Medulla oblongata (tissue), 1 donor: ENCODE measurements around the gene CCDC116.
A peak's percentile ranks its signal among the peaks of the same experiment; 100 is the strongest.
"Not testable (repeated sequence)": the region's sequence is repeated elsewhere in the genome, so short reads cannot be mapped to it uniquely, and the experiment has no call there.

Experiments used
- DNase-seq: peaks from one replicate; pipeline ENCODE4 v3.0.0-alpha.2; 2015; ENCODE audit errors: extremely low spot score

Gene CCDC116

GRCh38 chr22:21606775-21607174 is 25.8 kb upstream of the CCDC116 start:
- no peak for DNase-seq

GRCh38 chr22:21609556-21610157 is 22.9 kb upstream of the CCDC116 start:
- DNase-seq = not testable (repeated sequence)

GRCh38 chr22:21611210-21611977 is 21.2 kb upstream of the CCDC116 start:
- DNase-seq = no peak

GRCh38 chr22:21612858-21613257 is 19.7 kb upstream of the CCDC116 start:
- DNase-seq = no peak

DNA sequence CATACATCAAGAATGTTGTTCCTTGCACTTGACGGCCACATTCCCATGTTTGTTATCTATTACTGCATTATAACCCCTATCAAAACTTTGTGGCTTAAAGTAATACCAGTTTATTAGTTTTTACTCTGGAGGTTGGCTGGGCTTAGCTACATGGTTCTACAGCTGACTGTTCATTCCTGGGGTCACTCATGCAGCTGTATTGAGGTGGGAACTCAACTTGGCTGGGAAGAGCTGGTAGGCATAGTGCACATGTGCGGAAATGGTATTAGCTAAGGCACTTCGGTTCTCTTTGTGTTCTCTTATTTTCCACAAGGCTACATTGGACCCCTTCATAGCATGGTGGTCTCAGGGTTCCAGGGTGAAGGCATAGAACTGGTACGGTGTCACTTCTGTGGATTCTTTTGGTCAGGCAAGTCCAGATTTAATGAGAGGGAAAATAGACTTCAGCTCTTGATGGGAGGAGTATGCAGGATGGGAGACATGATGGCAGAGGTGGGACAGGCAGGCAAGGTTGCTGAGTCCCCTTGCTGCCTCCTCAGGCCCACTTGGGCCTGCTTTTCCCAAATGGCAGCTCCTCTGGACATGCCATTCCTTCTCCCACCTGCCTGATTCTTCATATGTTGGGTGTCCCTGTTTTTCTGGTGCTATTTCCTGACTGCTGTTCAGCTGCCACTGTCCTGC is 18.9 kb upstream of the CCDC116 start:
- DNase-seq = no peak

GRCh38 chr22:21615731-21616130 is 16.8 kb upstream of the CCDC116 start:
- DNase-seq = no peak

DNA sequence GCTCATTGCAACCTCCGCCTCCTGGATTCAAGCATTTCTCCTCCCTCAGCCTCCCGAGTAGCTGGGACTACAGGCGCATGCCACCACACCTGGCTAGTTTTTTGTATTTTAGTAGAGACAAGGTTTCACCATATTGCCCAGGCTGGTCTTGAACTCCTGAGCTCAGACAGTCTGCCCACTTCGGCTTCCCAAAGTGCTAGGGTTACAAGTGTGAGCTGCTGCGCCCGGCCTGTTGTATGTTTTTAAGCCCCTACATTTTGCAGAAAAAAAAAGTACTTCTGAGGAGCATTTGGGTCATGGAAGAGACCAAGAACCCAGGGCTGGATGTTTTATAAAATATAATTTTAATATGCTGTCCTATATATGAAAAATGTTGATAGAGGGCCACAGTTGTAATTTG is 15.2 kb upstream of the CCDC116 start:
- not testable (repeated sequence) for DNase-seq

DNA sequence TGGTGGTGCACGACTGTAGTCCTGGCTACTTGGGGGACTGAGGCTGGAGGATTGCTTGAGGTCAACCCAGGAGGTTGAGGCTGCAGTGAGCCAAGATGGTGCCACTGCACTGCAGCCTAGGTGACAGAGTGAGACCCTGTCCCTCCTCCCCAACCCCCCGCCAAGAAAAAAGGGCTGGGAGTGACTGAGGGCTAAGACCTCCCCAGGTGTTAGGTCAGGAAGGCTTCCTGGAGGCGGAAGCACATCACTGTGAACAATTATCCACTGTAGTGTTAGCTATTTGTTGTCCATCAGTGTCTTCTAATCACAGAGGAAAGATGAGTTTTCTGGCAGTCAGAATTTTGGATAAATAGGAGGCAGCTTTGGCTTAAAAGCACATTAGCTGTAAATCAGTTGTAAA is 11.5 kb upstream of the CCDC116 start:
- DNase-seq = no peak

DNA sequence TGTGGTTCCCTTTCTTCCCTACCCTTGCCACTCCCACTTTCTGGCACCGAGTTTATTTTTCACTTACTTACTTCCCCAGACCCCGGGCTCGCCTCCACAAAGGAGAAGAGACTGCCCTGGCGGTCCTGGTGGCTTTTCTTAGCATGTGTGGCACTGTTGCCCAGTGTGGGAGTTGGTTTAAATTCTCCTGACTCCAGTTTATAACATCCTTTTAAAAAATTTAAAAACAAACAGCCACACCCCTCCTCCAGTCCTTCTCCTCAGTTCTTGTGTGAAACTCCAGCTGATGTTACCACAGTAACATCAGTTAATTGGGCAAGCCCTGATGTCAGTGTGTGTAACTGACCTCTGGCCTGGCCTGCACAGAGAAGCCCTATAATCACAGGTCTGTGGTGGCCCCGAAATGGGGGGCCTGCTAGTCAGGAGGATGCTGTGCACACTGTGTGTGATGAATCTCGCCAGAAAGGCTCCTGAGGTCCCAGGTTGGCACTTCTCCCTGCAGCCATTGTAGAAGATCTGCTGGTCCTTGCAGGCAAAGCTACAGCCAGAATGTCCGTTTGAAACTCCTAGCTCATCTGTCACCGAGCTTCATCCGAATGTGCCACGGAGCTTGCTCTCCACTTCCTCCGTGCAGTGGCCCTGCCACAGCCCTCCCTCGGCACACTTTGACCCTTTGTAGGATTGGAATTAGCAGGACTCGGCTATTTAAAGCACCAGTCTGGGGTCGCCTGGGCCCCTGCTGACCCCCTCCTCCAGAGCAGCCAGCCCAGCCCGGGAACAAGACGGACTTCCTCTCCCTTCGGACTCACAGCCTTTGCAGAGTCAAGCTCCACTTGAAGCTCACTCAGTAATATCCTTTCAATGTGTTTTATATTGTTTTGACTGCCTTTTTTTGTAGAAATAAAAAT is 10.3 kb upstream of the CCDC116 start:
- DNase-seq = peak; percentile 65

DNA sequence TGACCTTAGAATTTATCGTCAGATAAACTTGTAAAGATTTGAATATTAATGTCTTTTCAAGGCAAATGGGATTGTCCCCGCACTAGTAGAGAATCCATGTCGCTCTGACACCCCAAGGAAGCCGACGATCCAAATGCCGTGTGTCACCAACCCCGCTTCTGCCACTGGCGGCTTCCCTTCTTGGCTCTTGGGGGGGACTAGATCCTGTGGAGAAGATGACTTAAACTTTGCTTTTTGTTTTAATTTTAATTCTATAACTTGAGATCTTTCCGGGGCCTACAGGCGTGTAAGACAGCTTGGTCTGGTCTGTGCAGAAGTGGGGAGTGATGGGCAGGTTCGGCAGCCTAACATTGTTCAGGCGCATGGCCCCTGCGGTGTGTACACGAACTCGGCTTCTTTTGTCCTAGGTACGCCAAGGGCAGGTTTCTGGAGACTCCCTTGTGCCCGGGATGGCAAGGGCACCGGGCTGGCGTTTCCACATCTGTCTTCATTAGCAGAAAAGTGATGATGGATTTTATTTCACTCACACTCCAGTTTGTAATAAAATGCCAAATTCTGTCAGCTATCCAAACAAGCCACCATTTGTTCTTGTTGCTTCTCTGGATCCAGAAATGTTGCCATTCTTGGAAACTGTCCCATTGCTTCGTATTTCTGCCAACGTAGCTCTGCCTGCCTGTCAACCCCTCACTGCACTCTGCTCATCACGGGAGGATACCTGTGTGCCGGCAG is 9.5 kb upstream of the CCDC116 start:
- peak; percentile 45 for DNase-seq

DNA sequence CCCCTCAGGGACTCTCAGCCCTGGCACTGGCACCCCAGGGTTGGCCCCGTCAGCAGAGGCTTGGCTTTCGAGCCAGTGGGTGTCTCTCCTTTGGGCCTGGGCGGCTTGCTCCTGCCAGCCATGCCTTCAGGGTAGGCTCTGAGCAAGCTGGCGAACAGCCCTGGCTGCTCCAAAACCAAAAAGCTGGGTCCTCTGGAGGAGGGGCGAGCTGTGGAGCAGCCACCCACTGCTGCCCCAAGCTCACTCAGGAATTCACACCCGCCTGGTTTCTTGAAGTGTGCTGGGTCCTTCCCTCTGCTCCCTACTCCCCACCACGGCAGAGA is 9.0 kb upstream of the CCDC116 start:
- peak; percentile 32 for DNase-seq

DNA sequence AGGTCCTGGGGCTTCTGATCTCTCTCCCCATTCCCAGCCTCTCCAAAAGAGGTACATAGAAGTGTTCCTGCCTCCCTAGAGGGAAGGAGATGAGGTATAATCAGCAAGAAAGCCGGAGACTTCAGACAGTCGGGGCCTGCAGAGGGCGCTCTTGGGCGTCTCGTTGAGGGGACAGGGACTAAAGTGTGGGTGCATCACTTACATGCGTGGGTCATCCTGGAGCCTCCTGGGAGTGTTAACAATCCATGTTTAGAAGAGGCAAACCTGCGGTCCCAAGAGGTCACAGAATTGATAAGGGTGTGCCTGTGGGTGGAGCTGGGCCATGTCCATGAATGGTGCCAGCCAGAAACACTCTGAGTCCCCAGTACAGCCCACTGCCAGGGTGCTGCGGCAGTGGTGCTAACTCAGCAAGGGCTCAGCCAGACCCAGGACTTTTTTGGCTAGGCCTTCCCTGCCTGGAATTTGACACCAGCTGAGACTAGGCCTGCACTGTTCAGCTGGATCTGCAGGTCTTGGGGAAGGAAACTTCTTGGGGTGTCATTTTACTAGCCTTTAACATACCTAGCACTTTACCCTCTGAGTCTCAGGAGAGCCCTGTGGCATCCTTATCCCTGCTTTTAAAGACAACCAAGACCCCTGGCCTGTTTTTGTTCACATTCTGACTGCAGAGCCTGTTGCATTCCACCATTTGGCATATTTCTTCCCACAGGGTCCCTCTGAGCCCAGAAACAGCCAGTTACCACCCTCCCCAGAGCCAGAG is 8.3 kb upstream of the CCDC116 start:
- DNase-seq = no peak

GRCh38 chr22:21624880-21625791 is 7.4 kb upstream of the CCDC116 start:
- no peak for DNase-seq

GRCh38 chr22:21626073-21626734 is 6.4 kb upstream of the CCDC116 start:
- no peak for DNase-seq

GRCh38 chr22:21626735-21627469 is 5.7 kb upstream of the CCDC116 start:
- no peak for DNase-seq

DNA sequence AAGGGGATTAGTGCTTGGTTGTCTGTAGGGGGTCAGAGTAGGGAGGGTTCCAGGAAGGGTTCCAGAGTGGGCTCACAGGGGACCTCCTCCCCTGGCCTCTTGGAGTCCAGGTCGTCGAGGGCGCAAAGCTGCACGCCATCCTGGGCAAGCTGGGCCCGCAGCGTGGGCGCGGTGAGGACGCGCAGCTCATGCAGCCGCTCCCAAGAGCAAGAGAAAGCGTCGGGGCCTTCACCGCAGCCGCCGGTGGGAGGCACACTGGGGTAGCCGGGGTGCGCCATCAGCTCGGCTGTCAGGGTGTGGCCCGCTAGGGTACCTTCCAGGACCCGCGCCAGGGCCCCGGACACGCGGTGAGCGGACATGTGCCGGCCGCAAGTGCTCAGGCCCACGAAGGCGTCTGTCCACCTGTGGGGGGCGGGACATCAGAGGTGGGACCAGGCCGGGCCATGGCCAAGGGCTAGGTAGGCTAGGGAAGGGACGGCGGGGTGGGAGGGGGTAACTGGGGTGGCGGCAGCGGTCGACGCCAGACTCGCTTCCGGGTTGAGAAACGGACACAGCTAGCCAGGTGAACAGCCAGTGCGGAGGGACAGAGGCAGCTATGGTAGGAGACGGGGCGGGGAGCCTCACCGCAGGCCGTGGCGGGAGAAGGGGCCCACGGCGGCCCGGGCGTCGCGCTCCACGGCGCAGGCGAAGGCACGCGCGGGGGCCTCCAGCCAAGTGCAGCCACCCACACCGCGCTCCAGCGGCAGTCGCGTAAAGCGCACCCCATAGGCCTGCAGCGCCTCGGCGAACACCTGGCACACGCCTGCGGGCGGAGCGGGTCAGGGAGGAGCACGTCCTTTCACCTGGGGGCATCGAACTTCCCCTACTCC is 3.9 kb upstream of the CCDC116 start:
- DNase-seq = no peak
